ENCODE measurements around the gene PPP1R14B.

GRCh38 chr11:64263947-64264317 is 17.2 kb upstream of the PPP1R14B start:
- TF ChIP-seq TAF1 (IDR thresholded peaks at IDR 0.05; ENCODE audit: low read depth, low read length) (no peak), POU2F2 (IDR thresholded peaks at IDR 0.05; ENCODE audit: low read depth, low read length) (no peak), POLR2A (IDR thresholded peaks at IDR 0.05; ENCODE audit: low read depth, low read length) (no peak), POLR2AphosphoS5 (IDR thresholded peaks at IDR 0.05; ENCODE audit: low read depth, low read length) (no peak), SPI1 (IDR thresholded peaks at IDR 0.05; ENCODE audit: low read depth, low read length) (no peak)
